ENCODE measurements around the gene ESPL1. TPM values are rescaled to one million over a fixed set of nuclear protein-coding genes. Genes with fewer than 3 reads are reported as not detected.

Gene ESPL1
- polyA plus RNA-seq, 1 donor = 31.2 TPM

DNA sequence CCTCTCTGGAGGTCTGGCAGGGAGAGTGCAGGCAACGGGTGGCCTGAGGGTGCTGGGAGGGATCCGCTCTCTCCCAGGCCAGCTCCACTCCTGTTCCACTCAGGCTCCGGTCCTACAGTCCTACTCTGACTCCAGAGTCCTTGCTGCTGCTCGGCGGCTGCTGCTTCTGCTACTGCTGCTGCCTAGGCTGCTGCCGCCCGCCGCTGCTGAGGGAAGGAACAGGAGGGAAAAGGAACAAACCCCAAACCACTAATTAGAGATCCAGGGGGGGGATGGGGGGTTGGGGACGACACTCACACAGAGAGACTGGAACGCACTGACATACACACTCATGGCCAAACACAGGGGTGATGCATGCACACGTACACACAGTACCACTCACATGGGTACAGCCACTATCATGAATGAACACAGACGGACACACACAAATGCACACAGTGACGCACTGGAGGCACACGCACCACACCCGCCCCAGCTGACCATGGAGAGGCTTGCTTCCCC lies 68.1 kb downstream of the ESPL1 start, which contains the start of gene SP7:
Gene SP7 (minus strand): TSS at position 174 of the 501 bp plus-strand sequence. CDS start 708 bp downstream, outside the sequence.
- DNase-seq = no peak
- Histone ChIP-seq H3K36me3 (ENCODE audit: control insufficient read depth, insufficient read depth, low read length) (no peaks in the 10 kb centered on the region), H3K9me3 (ENCODE audit: control insufficient read depth, low read depth, low read length) (no peaks in the 10 kb centered on the region), H3K27ac (ENCODE audit: low read length) (no peak within 1 kb of the TSS), H3K27me3 (ENCODE audit: control insufficient read depth, insufficient read depth, low read length) (peaks cover 58% of the 10 kb centered on the region), H3K4me1 (ENCODE audit: control insufficient read depth, insufficient read depth, low read length) (no peaks in the 10 kb centered on the region), H3K4me3 (ENCODE audit: low read length) (no peak within 1 kb of the TSS)
- no CpG with 5 or more reads among the region's 15 CpGs for WGBS (ENCODE audit: insufficient coverage, low lambda C conversion rate)

DNA sequence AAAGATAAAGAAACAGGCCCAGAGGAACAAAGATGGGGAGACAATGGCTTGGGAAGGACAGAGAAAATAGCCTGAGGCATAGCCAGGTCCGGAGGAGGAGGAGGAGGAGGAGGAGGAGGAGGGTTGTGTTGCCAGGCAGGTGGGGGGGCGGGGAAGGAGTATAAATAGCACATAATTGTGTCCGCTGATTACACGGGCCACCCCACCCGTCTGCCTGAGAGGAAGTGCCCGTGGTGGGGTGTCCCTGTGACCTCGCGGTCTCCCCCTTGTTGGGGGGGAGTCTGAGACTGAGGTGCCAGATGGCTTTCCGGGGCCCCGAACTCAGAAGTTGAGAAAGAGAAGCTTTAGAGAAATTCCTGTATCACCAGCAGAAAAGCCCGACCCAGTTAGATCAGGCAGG lies 69.9 kb downstream of the ESPL1 start:
- Histone ChIP-seq H3K4me3 (ENCODE audit: low read length) (no peak overlapping the region), H3K4me1 (ENCODE audit: control insufficient read depth, insufficient read depth, low read length) (no peaks in the 10 kb centered on the region), H3K27ac (ENCODE audit: low read length) (no peak overlapping the region), H3K36me3 (ENCODE audit: control insufficient read depth, insufficient read depth, low read length) (no peaks in the 10 kb centered on the region), H3K9me3 (ENCODE audit: control insufficient read depth, low read depth, low read length) (no peaks in the 10 kb centered on the region), H3K27me3 (ENCODE audit: control insufficient read depth, insufficient read depth, low read length) (peaks cover 55% of the 10 kb centered on the region)
- 33% methylated on average over 1 of the region's 11 CpGs for WGBS (ENCODE audit: insufficient coverage, low lambda C conversion rate)
- no peak for DNase-seq

DNA sequence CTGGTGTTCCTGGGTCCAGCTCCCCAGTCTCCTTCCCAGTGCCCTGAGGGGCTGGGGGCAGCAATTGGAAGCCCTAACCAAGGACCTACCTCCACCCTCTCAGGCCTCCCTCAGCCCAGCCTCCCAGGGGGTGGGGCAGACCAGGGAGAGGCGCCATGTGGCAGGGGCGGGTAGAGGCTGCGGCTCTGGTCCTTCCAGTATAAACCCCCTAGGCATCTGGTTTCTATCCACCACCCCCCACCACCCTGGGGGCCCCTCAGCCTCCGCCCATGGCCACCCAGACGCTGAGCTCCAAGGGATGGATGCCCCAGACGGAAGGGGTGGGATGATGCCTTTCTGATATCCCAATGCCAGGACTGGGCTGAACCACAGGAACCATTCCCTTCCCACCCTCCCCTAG lies 70.8 kb downstream of the ESPL1 start:
- peaks cover 56% of the 10 kb centered on the region for H3K27me3 ChIP-seq (ENCODE audit: control insufficient read depth, insufficient read depth, low read length)
- DNase-seq = no peak
- no CpG with 5 or more reads among the region's 6 CpGs for WGBS (ENCODE audit: insufficient coverage, low lambda C conversion rate)

DNA sequence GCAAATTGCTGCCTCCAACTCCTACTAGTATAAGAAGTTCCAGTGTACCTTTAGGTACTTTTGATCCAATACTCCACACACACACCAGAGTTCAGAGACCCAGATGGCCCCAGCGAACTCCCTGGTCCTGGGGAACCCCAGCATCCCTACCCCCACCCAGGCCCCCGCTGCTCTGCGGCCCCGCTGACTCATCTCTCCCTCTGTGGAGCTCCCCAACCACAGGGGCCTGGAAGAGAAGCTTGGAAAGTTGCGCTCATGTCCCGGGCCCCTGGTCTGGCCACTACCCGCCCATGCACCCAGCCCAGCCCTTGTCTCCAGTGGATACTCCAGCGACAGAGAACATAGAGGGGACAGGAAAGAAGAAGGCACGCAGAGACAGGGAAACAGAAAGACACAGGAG lies 72.3 kb downstream of the ESPL1 start:
- no peak overlapping the region for H3K27ac ChIP-seq (ENCODE audit: low read length)
- peaks cover 46% of the 10 kb centered on the region for H3K27me3 ChIP-seq (ENCODE audit: control insufficient read depth, insufficient read depth, low read length)
- no CpG with 5 or more reads among the region's 9 CpGs for whole genome bisulfite sequencing (ENCODE audit: insufficient coverage, low lambda C conversion rate)
- no peak overlapping the region for H3K4me3 ChIP-seq (ENCODE audit: low read length)
- peaks cover 3% of the 10 kb centered on the region for H3K4me1 ChIP-seq (ENCODE audit: control insufficient read depth, insufficient read depth, low read length)
- H3K36me3 ChIP-seq (ENCODE audit: control insufficient read depth, insufficient read depth, low read length) = no peaks in the 10 kb centered on the region
- H3K9me3 ChIP-seq (ENCODE audit: control insufficient read depth, low read depth, low read length) = no peaks in the 10 kb centered on the region
- DNase-seq = no peak

More for the DNA sequence above, 70.8 kb downstream of the ESPL1 start:
- no peaks in the 10 kb centered on the region for H3K36me3 ChIP-seq (ENCODE audit: control insufficient read depth, insufficient read depth, low read length)
- no peak overlapping the region for H3K4me3 ChIP-seq (ENCODE audit: low read length)
- H3K4me1 ChIP-seq (ENCODE audit: control insufficient read depth, insufficient read depth, low read length) = no peaks in the 10 kb centered on the region
- no peak overlapping the region for H3K27ac ChIP-seq (ENCODE audit: low read length)
- no peaks in the 10 kb centered on the region for H3K9me3 ChIP-seq (ENCODE audit: control insufficient read depth, low read depth, low read length)

Other genes with a start within 250 kb of the ESPL1 start
- gene TNS2, start 218.2 kb upstream of the ESPL1 start, polyA plus RNA-seq = 43.5 TPM
- gene SPRYD3, start 188.9 kb upstream of the ESPL1 start, polyA plus RNA-seq = 25.0 TPM
- gene IGFBP6, start 170.6 kb upstream of the ESPL1 start, polyA plus RNA-seq = 19.7 TPM
- 126 TPM for gene SOAT2, start 164.8 kb upstream of the ESPL1 start, polyA plus RNA-seq
- 23.7 TPM for gene ZNF740, start 87.6 kb upstream of the ESPL1 start, polyA plus RNA-seq
- gene CSAD, start 87.4 kb upstream of the ESPL1 start, polyA plus RNA-seq = 60.0 TPM
- 9.5 TPM for gene ITGB7, start 61.0 kb upstream of the ESPL1 start, polyA plus RNA-seq
- 11.6 TPM for gene RARG, start 36.1 kb upstream of the ESPL1 start, polyA plus RNA-seq
- 667 TPM for gene PFDN5, start 27.2 kb downstream of the ESPL1 start, polyA plus RNA-seq
- gene MYG1, start 31.4 kb downstream of the ESPL1 start, polyA plus RNA-seq = 46.3 TPM
- gene AAAS, start 53.3 kb downstream of the ESPL1 start, polyA plus RNA-seq = 63.8 TPM
- 0.01 TPM for gene SP7, start 68.1 kb downstream of the ESPL1 start, polyA plus RNA-seq
- gene SP1, start 111.9 kb downstream of the ESPL1 start, polyA plus RNA-seq = 72.8 TPM
- gene AMHR2, start 155.6 kb downstream of the ESPL1 start, polyA plus RNA-seq = 8.8 TPM
- 409 TPM for gene PRR13, start 173.4 kb downstream of the ESPL1 start, polyA plus RNA-seq
- 765 TPM for gene PCBP2, start 183.8 kb downstream of the ESPL1 start, polyA plus RNA-seq
- 13.7 TPM for gene MAP3K12, start 231.2 kb downstream of the ESPL1 start, polyA plus RNA-seq
- 34.0 TPM for gene TARBP2, start 233.0 kb downstream of the ESPL1 start, polyA plus RNA-seq
- gene NPFF, start 239.2 kb downstream of the ESPL1 start, polyA plus RNA-seq = not detected